Astrocyte of the cerebellum (primary cell): ENCODE results near the gene CD99L2.

Experiments used
- DNase-seq: peaks from one replicate; pipeline ENCODE4 v3.0.0-alpha.2; 2011; ENCODE audit warnings: low read depth
- H3K4me3 ChIP-seq: 2 replicates; pipeline ENCODE4 v1.5.1; 2011; ENCODE audit warnings: mild to moderate bottlenecking, low read depth, low read length, moderate library complexity
- in situ Hi-C: cut with HindIII; loops from 2 replicates; pipeline ENCODE4 v1.10.0; 2017; ENCODE audit warnings: low sequenced_read_pairs
- TF ChIP-seq, protein P1 (sequence below): IDR thresholded peaks from 2 replicates; pipeline ENCODE4 v1.5.1; 2012; ENCODE audit warnings: low read length, low read depth, moderate library complexity, mild to moderate bottlenecking; ENCODE audit errors: missing control alignments

CD99L2 gene

GRCh38 chrX:150863191-150863590 is 35.3 kb downstream of the CD99L2 start:
- TF ChIP-seq, protein P1, sequence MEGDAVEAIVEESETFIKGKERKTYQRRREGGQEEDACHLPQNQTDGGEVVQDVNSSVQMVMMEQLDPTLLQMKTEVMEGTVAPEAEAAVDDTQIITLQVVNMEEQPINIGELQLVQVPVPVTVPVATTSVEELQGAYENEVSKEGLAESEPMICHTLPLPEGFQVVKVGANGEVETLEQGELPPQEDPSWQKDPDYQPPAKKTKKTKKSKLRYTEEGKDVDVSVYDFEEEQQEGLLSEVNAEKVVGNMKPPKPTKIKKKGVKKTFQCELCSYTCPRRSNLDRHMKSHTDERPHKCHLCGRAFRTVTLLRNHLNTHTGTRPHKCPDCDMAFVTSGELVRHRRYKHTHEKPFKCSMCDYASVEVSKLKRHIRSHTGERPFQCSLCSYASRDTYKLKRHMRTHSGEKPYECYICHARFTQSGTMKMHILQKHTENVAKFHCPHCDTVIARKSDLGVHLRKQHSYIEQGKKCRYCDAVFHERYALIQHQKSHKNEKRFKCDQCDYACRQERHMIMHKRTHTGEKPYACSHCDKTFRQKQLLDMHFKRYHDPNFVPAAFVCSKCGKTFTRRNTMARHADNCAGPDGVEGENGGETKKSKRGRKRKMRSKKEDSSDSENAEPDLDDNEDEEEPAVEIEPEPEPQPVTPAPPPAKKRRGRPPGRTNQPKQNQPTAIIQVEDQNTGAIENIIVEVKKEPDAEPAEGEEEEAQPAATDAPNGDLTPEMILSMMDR: no peak

DNA sequence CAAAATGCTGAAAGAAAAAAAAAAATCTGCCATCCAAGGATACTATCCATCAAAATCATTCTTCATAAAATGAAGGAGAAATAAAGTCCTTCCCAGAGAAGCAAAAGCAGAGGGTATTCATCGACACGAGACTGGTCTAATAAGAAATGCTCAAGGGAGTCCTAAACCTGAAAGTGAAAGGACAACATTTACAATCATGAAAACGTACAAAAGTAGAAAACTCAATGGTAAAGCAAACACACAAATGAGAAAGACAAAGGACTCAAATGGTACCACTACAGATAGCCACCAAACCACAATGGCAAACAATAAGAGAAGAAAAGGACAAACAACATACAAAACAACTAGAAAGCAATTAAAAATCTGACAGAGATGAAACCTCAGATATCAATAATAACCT is 41.0 kb downstream of the CD99L2 start:
- no peak for DNase-seq
- in situ Hi-C loops: no loop called here
- H3K4me3 ChIP-seq: no peak overlapping the region
- TF ChIP-seq, protein P1: no peak

More at GRCh38 chrX:150863191-150863590, 35.3 kb downstream of the CD99L2 start:
- in situ Hi-C loops: no loop called here
- DNase-seq: no peak
- H3K4me3 ChIP-seq: no peak overlapping the region

GRCh38 chrX:150856785-150857184 is 41.7 kb downstream of the CD99L2 start:
- DNase-seq: no peak

GRCh38 chrX:150856101-150856500 is 42.4 kb downstream of the CD99L2 start:
- in situ Hi-C loops: no loop called here

More at GRCh38 chrX:150856785-150857184, 41.7 kb downstream of the CD99L2 start:
- H3K4me3 ChIP-seq: no peak overlapping the region
- in situ Hi-C loops: no loop called here
- TF ChIP-seq, protein P1: no peak

DNA sequence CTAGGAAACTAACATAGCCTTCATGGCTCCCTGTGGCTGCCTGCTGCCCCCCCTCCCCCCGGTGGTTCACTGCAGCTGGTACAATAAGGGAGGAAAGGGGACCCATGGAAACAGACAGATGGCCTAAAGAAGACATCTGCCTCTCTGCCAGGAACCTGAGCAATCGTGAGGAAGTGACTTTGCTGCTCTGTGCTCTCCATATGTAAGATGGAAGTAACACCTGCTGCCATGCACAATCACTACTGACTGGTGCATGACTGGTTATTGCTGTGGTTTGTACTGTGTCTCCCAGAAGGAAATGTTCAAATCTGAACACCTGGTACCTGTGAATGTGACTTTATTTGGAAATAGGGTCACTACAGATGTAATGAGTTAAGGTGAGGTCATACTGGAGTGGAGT is 43.6 kb downstream of the CD99L2 start:
- DNase-seq: no peak
- TF ChIP-seq, protein P1: no peak
- H3K4me3 ChIP-seq: no peak overlapping the region
- in situ Hi-C loops: no loop called here

More at GRCh38 chrX:150856101-150856500, 42.4 kb downstream of the CD99L2 start:
- DNase-seq: no peak
- TF ChIP-seq, protein P1: no peak
- no peak overlapping the region for H3K4me3 ChIP-seq

- no peak overlapping the region for H3K4me3 ChIP-seq
- DNase-seq: no peak
- in situ Hi-C loops: no loop called here
- TF ChIP-seq, protein P1: no peak
Observed at GRCh38 chrX:150849996-150850720, 48.3 kb downstream of the CD99L2 start.

DNA sequence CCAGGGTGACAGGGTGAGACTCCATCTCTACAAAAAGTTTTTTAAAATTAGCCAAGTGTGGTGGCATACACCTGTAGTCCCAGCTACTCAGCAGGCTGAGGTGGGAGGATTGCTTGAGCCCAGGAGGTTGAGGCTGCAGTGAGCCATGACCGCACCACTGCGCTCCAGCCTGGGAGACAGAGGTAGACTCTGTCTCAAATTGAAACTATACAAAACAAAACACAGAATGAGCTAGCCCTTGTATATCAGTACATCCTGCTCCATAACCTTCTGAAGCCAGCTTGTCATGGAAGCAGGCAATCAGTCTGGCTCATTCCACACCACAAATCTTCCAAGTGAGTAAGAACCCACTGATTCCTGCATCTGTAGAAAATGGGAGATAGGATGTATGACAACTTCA is 49.0 kb downstream of the CD99L2 start:
- no peak for DNase-seq

More for the DNA sequence above, 49.0 kb downstream of the CD99L2 start:
- TF ChIP-seq, protein P1: no peak
- in situ Hi-C loops: no loop called here
- H3K4me3 ChIP-seq: no peak overlapping the region
